ENCODE results near the gene SLCO2B1.

DNA sequence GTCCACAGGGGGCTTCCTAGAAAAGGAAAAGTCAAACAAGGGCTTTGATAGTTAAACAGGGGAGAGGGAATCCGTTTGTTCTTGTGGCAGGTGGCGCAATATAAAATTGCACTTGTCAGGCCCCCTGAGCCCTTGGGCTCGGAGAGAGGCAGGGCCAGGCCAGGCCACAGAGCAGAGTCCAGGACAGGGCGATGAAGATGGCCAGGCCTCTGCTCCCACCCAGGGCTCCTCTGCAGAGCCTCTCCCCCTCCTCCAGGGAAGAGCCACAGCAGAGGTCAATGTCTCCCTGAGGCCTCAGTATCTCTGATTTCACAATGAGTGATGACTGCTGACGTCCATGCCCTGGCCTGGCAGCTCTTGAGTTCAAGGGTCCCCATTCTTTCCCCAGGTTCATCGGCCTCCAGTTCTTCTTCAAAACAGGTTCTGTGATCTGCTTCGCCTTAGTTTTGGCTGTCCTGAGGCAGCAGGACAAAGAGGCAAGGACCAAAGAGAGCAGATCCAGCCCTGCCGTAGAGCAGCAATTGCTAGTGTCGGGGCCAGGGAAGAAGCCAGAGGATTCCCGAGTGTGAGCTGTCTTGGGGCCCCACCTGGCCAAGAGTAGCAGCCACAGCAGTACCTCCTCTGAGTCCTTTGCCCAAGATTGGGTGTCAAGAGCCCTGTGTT is 53.2 kb downstream of the SLCO2B1 start:
- peak in 1 of 2 donors; percentile 68 for TF ChIP-seq RAD21 (IDR thresholded peaks at IDR 0.05)
- TF ChIP-seq, protein P1, sequence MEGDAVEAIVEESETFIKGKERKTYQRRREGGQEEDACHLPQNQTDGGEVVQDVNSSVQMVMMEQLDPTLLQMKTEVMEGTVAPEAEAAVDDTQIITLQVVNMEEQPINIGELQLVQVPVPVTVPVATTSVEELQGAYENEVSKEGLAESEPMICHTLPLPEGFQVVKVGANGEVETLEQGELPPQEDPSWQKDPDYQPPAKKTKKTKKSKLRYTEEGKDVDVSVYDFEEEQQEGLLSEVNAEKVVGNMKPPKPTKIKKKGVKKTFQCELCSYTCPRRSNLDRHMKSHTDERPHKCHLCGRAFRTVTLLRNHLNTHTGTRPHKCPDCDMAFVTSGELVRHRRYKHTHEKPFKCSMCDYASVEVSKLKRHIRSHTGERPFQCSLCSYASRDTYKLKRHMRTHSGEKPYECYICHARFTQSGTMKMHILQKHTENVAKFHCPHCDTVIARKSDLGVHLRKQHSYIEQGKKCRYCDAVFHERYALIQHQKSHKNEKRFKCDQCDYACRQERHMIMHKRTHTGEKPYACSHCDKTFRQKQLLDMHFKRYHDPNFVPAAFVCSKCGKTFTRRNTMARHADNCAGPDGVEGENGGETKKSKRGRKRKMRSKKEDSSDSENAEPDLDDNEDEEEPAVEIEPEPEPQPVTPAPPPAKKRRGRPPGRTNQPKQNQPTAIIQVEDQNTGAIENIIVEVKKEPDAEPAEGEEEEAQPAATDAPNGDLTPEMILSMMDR (IDR thresholded peaks at IDR 0.05; ENCODE audit: low read depth, low read length, missing input control), result no peak
- TF ChIP-seq JUND (IDR thresholded peaks at IDR 0.05), result peak; percentile 90 to 93
- TF ChIP-seq, protein P2, sequence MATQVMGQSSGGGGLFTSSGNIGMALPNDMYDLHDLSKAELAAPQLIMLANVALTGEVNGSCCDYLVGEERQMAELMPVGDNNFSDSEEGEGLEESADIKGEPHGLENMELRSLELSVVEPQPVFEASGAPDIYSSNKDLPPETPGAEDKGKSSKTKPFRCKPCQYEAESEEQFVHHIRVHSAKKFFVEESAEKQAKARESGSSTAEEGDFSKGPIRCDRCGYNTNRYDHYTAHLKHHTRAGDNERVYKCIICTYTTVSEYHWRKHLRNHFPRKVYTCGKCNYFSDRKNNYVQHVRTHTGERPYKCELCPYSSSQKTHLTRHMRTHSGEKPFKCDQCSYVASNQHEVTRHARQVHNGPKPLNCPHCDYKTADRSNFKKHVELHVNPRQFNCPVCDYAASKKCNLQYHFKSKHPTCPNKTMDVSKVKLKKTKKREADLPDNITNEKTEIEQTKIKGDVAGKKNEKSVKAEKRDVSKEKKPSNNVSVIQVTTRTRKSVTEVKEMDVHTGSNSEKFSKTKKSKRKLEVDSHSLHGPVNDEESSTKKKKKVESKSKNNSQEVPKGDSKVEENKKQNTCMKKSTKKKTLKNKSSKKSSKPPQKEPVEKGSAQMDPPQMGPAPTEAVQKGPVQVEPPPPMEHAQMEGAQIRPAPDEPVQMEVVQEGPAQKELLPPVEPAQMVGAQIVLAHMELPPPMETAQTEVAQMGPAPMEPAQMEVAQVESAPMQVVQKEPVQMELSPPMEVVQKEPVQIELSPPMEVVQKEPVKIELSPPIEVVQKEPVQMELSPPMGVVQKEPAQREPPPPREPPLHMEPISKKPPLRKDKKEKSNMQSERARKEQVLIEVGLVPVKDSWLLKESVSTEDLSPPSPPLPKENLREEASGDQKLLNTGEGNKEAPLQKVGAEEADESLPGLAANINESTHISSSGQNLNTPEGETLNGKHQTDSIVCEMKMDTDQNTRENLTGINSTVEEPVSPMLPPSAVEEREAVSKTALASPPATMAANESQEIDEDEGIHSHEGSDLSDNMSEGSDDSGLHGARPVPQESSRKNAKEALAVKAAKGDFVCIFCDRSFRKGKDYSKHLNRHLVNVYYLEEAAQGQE (IDR thresholded peaks at IDR 0.05), result peak; percentile 75
- no peak for TF ChIP-seq GABPA (IDR thresholded peaks at IDR 0.05 in 1 of 2, conservative IDR thresholded peaks at IDR 0.05 in 1 of 2)

Measured in liver (tissue), 3 donors.